Progenitor cell of endocrine pancreas (in vitro differentiated cells): ENCODE results near the gene MTHFS. TPM values are rescaled to one million over a fixed set of nuclear protein-coding genes. Genes with fewer than 3 reads are reported as not detected.
"Not testable (repeated sequence)": the region's sequence is repeated elsewhere in the genome, so short reads cannot be mapped to it uniquely, and the experiment has no call there.

Experiments used
- DNase-seq: peaks from one replicate; pipeline ENCODE4 v3.0.0; 2021; ENCODE audit warnings: low spot score; ENCODE audit not compliant: unreplicated experiment
- H3K27ac Mint-ChIP-seq: 2 replicates; pipeline ENCODE4 v1.8.0; 2021; ENCODE audit warnings: mild to moderate bottlenecking, moderate library complexity, mixed read lengths
- H3K27me3 Mint-ChIP-seq: 2 replicates; pipeline ENCODE4 v1.8.0; 2021; ENCODE audit warnings: mixed read lengths
- H3K36me3 Mint-ChIP-seq: 2 replicates; pipeline ENCODE4 v1.8.0; 2022; ENCODE audit warnings: mixed read lengths; ENCODE audit not compliant: insufficient read depth
- H3K4me1 Mint-ChIP-seq: 2 replicates; pipeline ENCODE4 v1.8.0; 2021; ENCODE audit warnings: low read depth, mixed read lengths
- H3K4me3 Mint-ChIP-seq: 2 replicates; pipeline ENCODE4 v1.8.0; 2021; ENCODE audit warnings: low read depth, mild to moderate bottlenecking, moderate library complexity, mixed read lengths
- H3K9me3 Mint-ChIP-seq: 2 replicates; pipeline ENCODE4 v1.8.0; 2021; ENCODE audit warnings: low read depth, mixed read lengths
- total RNA-seq: library from RNA; stranded (reverse); gene quantifications from 2 replicates; pipeline ENCODE4 v1.2.1, GENCODE V29; 2021
- TF ChIP-seq, protein P1 (sequence below): fragments of 200-600 bp; sonication (generic); IDR thresholded peaks from one replicate; pipeline ENCODE4 v1.5.0; 2021; ENCODE audit warnings: antibody characterized with exemption, mild to moderate bottlenecking; ENCODE audit not compliant: unreplicated experiment

The MTHFS gene
- total RNA-seq, 1 donor from 2014 or later: 33.6 TPM

DNA sequence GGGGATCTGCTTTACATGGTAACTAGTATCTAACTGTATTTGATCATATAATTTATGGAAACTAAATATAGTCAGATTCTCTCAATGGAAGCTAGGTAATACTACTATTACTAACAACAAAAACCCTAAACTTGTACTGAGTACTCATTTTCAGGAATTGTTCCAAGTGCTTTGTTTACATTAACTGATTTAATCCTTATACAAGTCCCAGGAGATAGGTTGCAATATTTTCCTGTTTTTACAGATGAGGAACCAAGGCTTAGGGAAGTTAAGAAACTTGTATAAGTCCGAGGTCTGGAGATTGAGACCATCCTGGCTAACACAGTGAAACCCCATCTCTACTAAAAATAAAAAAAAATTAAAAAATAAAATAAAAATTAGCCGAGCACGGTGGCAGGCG is 7.5 kb upstream of the MTHFS start:
- no peaks in the 10 kb centered on the region for H3K27me3 Mint-ChIP-seq
- no peak overlapping the region for H3K27ac Mint-ChIP-seq
- no peak overlapping the region for H3K4me3 Mint-ChIP-seq
- DNase-seq: no peak
- peaks cover 25% of the 10 kb centered on the region for H3K36me3 Mint-ChIP-seq
- TF ChIP-seq, protein P1, sequence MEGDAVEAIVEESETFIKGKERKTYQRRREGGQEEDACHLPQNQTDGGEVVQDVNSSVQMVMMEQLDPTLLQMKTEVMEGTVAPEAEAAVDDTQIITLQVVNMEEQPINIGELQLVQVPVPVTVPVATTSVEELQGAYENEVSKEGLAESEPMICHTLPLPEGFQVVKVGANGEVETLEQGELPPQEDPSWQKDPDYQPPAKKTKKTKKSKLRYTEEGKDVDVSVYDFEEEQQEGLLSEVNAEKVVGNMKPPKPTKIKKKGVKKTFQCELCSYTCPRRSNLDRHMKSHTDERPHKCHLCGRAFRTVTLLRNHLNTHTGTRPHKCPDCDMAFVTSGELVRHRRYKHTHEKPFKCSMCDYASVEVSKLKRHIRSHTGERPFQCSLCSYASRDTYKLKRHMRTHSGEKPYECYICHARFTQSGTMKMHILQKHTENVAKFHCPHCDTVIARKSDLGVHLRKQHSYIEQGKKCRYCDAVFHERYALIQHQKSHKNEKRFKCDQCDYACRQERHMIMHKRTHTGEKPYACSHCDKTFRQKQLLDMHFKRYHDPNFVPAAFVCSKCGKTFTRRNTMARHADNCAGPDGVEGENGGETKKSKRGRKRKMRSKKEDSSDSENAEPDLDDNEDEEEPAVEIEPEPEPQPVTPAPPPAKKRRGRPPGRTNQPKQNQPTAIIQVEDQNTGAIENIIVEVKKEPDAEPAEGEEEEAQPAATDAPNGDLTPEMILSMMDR: no peak
- H3K4me1 Mint-ChIP-seq: peaks cover 6% of the 10 kb centered on the region
- H3K9me3 Mint-ChIP-seq: no peaks in the 10 kb centered on the region

DNA sequence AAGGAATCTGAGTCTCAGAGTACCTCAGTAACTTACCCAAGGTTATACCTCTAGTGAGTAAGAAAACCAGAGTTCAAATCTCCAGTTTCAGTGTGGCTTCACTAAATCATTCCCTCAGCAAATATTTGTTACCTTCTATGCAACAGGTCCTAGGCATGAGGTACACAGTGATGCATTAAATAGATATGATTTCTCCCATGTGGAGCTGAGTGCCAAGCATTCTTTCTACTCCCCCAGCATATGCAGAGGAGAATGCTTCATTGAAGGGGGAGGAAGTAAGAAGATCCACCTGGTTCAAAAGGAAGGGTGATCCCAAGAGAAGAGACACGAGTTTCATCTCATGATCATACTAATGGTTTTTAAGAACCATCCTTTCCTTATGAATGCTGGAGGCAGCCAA is 6.8 kb upstream of the MTHFS start:
- no peak for DNase-seq
- no peaks in the 10 kb centered on the region for H3K27me3 Mint-ChIP-seq
- H3K27ac Mint-ChIP-seq: no peak overlapping the region
- TF ChIP-seq, protein P1: no peak
- no peak overlapping the region for H3K4me3 Mint-ChIP-seq
- peaks cover 6% of the 10 kb centered on the region for H3K4me1 Mint-ChIP-seq
- H3K9me3 Mint-ChIP-seq: no peaks in the 10 kb centered on the region
- peaks cover 21% of the 10 kb centered on the region for H3K36me3 Mint-ChIP-seq

DNA sequence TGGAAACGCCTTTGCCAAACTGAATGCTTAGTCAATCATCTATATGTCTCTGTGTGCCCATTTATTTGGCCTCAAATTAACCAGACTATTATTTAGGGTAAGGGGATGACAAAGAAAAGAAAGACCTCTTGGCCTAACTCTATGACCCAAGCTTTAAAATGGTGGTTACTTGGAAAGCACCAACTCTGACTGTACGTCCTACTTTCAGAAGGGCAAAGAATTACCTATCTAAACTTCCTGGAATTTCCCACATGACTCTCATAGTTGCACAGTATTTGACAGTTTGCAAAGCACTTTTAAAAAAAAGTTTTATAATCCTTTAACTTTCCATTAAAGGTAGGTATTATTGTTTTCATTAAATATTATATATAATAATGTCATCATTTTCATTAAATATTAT is 6.3 kb upstream of the MTHFS start:
- no peaks in the 10 kb centered on the region for H3K27me3 Mint-ChIP-seq
- H3K9me3 Mint-ChIP-seq: no peaks in the 10 kb centered on the region
- H3K4me1 Mint-ChIP-seq: peaks cover 8% of the 10 kb centered on the region
- peaks cover 20% of the 10 kb centered on the region for H3K36me3 Mint-ChIP-seq
- H3K4me3 Mint-ChIP-seq: no peak overlapping the region
- DNase-seq: no peak
- TF ChIP-seq, protein P1: no peak
- no peak overlapping the region for H3K27ac Mint-ChIP-seq

DNA sequence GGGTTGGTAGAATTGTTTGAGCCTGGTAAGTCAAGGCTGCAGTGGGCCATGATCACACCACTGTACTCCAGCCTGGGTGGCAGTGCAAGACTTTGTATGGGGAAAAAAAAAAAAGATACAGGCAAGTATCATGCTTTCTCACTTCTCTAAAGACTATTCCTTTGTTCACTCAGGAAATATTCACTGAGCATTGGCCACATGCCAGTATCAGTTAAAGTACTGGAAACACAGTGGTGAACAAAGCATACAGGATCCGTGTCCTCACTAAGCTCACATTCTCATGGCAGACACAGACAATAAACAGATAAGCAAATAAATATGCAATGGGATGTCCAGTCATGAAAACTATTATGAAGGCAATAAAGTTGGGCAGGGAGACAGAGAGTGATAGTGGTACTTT is 5.1 kb upstream of the MTHFS start:
- no peak for DNase-seq
- H3K27ac Mint-ChIP-seq: no peak overlapping the region
- no peak overlapping the region for H3K4me3 Mint-ChIP-seq

DNA sequence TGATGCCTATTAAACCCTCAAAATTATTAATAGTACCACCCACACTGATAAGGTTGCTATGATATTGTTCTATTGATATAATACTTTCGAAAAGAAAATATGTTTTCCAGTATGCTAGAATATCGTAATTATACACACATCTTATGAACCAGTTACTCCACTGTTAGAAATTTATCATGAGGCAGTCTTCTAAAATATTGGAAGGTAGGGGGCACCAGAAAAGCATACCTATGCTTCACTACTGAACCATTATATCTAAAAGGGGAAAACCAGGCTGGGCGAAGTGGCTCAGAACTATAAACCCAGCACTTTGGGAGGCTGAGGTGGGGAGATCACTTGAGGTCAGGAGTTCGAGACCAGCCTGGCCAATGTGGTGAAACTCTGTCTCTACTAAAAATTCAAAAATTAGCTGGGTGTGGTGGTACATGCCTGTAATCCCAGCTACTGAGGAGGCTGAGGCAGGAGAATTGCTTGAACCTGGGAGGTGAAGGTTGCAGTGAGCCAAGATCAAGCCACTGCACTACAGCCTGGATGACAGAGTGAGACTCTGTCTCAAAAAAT is 4.1 kb upstream of the MTHFS start:
- H3K9me3 Mint-ChIP-seq, H3K4me3 Mint-ChIP-seq, DNase-seq, H3K27me3 Mint-ChIP-seq, H3K27ac Mint-ChIP-seq: not testable (repeated sequence)
- peaks cover 12% of the 10 kb centered on the region for H3K36me3 Mint-ChIP-seq
- peaks cover 12% of the 10 kb centered on the region for H3K4me1 Mint-ChIP-seq

More for the DNA sequence above, 5.1 kb upstream of the MTHFS start:
- TF ChIP-seq, protein P1: no peak
- H3K36me3 Mint-ChIP-seq: peaks cover 19% of the 10 kb centered on the region
- no peaks in the 10 kb centered on the region for H3K9me3 Mint-ChIP-seq
- H3K27me3 Mint-ChIP-seq: no peaks in the 10 kb centered on the region
- peaks cover 8% of the 10 kb centered on the region for H3K4me1 Mint-ChIP-seq

DNA sequence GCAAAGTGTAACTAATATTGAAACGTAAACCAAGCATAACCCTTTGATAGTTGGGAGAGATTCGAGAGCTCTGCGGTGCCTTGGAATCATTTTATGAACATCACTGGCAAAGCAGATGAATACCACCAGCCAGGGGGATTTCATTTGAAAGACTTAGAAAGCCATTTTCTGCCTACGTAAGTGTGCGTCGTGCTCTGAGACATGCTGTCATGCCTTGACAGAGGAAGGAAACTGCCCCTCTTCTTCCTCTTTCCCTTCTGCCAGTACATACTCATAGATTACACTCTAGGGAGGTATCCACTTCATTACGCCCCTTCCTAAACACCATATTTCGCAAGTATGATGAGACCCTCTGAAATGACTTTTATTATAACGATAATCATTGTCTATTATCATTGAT is 3.3 kb upstream of the MTHFS start:
- TF ChIP-seq, protein P1: no peak
- peaks cover 17% of the 10 kb centered on the region for H3K4me1 Mint-ChIP-seq
- no peaks in the 10 kb centered on the region for H3K9me3 Mint-ChIP-seq
- H3K4me3 Mint-ChIP-seq: no peak overlapping the region
- H3K36me3 Mint-ChIP-seq: peaks cover 7% of the 10 kb centered on the region
- no peaks in the 10 kb centered on the region for H3K27me3 Mint-ChIP-seq
- no peak for DNase-seq
- H3K27ac Mint-ChIP-seq: no peak overlapping the region

DNA sequence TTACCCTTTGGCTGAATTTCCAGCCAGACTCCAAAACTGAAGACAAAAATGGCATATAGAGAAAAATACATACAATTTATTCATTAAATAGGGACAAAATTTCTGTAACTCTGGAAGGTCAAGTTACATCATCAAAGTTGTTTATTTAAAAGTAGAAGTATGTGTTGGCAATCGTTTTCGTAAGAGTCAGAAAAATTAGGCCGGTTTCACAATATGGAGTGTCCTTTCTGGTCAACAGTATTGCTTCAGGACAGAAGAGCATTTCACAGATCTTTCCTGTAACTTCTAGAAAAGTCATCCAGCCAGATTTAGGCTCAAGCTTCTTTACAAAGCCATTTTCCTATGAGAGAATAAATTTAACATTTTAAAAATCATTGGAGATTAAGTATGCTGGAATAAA is 2.0 kb upstream of the MTHFS start:
- H3K36me3 Mint-ChIP-seq, H3K27ac Mint-ChIP-seq, H3K4me3 Mint-ChIP-seq, H3K9me3 Mint-ChIP-seq, H3K27me3 Mint-ChIP-seq, DNase-seq: not testable (repeated sequence)
- H3K4me1 Mint-ChIP-seq: peaks cover 17% of the 10 kb centered on the region
